LHCN-M2 (cell line): ENCODE results near the gene PDZD2. TPM values are rescaled to one million over a fixed set of nuclear protein-coding genes. Genes with fewer than 3 reads are reported as not detected.
A peak's percentile ranks its signal among the peaks of the same experiment; 100 is the strongest.
"Not testable (repeated sequence)": the region's sequence is repeated elsewhere in the genome, so short reads cannot be mapped to it uniquely, and the experiment has no call there.

Source experiments
- DNase-seq: peaks from one replicate; pipeline ENCODE4 v3.0.0-alpha.2; 2012; ENCODE audit warnings: low read depth
- total RNA-seq: library from RNA; depleted of rRNA; stranded (reverse); fragments of >200 nt; gene quantifications from 2 replicates; pipeline ENCODE4 v1.2.3, GENCODE V29; 2014

PDZD2 gene
- total RNA-seq, 1 experiment from 2014 or later, result not detected

- no peak for DNase-seq
Observed at GRCh38 chr5:31688515-31689092, 49.7 kb downstream of the PDZD2 start.

GRCh38 chr5:31691408-31691807 is 52.5 kb downstream of the PDZD2 start:
- DNase-seq, result not testable (repeated sequence)

GRCh38 chr5:31692561-31693221 is 53.8 kb downstream of the PDZD2 start:
- DNase-seq, result no peak

DNA sequence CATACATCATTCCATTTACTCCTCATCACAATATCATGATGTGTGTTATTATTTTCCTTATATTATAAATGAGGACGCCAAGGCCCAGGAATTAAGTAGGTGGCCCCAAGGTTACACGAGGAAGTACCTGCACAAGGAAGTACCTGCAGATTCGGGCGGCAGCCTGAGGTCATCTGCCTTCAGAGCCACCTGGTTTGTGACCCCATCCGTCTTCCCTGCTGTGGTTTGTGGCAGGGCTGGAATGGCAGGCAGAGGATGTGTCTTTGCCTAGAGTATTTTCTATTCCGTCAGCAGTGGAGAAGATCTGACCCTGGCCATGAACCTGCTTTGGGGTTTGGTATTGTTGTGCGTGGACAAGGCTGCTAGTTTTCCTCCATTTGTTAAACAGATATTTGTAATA is 59.7 kb downstream of the PDZD2 start:
- DNase-seq, result no peak

- no peak for DNase-seq
Observed at GRCh38 chr5:31701642-31702299, 62.8 kb downstream of the PDZD2 start.

GRCh38 chr5:31702712-31703111 is 63.8 kb downstream of the PDZD2 start:
- DNase-seq, result no peak

- DNase-seq, result no peak
Observed at GRCh38 chr5:31703757-31704156, 64.8 kb downstream of the PDZD2 start.

DNA sequence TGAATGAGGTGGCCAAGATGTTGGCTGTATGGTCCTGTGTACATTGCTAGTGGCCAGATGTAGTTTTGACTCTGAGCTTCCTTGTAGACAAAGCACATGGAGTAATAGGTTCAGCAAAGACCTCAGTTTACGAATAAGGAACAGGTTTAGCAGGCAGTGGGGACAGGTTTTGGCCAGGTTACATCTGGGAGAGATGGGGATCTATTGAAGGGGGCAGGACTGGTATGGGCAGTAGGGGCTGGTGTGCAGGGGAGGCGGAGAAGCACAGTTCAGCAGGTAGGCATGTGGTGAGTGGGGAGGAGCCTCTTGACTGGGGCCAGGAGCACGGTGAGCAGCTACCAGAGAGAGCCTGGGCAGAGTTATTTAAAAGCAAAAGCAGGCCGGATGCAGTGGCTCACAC is 67.3 kb downstream of the PDZD2 start:
- DNase-seq, result no peak

GRCh38 chr5:31707329-31707728 is 68.4 kb downstream of the PDZD2 start:
- DNase-seq, result no peak

DNA sequence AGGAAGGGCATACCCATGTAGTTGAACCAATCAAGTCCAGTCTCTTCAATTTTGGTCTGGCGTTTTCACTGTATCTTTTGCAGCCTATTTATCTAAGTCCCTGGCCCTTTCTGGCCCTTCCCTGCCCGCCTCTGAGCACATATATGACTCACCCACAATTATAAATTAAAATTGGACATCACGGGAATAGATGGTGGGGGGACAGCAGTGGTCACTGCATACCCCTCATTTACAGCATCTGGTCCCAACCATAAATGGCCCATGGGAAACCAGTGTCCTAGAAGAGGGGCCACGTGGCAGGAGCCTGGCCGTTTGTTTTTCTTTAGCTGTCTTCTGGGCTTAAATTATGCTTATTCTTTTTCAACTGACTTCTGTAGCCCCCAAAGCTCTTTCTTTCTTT is 69.2 kb downstream of the PDZD2 start:
- DNase-seq, result no peak

DNA sequence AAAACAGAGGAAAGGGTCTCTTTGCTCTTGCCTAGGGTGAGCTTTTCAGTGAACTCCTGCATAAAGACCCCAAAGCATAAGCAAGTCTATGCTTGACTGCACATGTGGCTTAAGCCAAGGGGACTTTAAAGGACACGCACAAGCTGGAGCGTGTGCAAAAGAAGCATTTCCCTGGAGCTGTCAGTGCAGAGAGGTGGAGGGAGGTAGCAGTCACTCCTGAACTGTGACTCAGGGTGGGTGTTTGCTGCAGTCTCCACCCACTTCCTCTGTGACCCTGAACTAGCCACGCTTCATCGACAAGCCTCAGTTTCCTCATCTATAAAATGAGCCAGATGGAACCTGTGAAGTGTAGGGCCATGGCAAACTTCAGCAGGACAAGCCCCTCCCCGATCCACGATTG is 72.4 kb downstream of the PDZD2 start:
- DNase-seq, result no peak

DNA sequence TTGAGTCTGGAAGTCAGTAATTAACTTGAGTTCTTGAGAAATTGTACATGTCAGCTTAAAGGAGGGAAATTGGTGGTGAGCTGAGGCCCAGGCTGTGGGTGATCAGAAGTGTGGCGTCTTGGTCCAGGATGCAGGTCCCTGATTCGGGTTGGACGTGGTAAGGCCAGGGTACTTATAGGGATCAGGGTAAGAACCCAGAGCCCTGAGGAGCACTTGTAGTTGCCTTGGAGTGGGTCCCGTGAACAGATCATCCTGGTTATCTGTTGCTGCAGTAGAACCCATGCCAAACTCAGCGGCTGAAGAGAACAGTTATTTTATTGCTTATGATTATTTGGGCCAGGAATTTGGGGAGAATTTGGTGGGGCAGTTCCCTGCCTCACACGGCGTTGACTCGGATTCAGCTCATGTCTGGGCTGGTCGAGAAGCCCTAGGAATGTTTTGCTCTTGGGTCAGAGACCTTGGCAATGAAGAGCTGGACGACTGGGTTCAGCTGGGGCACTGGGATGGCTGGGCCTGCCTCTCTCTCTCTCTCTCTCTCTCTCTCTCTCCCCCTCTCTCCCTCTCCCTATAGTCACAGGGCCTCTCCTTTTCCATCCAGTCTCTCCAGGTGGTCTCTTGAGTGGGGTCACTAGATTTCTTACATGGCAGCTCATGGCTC is 73.1 kb downstream of the PDZD2 start:
- no peak for DNase-seq

DNA sequence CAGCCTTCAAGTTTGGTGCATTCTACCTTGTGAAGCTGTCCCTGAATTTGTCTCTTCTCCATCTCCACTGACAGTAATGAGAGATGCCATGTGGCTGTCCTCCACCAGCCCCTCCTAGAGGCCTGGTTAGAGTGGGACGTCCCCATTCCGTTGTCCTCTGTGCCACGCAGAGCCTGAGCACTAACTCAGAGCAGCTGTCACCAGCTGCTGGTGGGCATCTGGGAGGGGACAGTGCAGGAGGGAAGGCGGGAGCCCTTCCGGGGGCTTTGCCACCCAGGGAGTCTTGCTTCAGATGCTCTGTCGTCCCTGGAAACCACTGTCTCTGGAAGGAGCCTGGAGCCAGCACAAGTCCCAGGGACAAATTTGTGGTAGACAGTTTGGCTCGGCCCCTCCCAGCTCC is 78.6 kb downstream of the PDZD2 start:
- DNase-seq, result no peak

DNA sequence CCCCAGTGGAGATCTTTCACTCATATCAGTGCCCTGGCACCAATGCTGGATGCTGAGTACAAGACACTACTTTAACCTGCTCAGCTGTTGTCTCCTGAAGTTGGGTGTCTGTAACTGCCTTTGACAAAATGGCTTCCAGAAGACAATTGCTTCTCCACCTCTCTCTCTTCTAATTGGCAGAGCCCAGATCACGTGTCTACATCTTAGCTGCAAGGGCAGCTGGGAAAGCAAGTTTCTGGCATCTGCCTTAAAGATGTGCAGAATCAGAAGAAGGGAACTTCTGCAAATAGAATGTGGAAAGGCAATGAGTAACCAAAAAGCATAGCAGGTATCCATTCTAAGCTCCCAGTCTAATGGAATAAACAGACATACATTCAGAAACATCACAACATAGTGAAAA is 81.1 kb downstream of the PDZD2 start:
- no peak for DNase-seq

GRCh38 chr5:31720811-31721345 is 81.9 kb downstream of the PDZD2 start:
- DNase-seq, result no peak

GRCh38 chr5:31722111-31722510 is 83.2 kb downstream of the PDZD2 start:
- no peak for DNase-seq

DNA sequence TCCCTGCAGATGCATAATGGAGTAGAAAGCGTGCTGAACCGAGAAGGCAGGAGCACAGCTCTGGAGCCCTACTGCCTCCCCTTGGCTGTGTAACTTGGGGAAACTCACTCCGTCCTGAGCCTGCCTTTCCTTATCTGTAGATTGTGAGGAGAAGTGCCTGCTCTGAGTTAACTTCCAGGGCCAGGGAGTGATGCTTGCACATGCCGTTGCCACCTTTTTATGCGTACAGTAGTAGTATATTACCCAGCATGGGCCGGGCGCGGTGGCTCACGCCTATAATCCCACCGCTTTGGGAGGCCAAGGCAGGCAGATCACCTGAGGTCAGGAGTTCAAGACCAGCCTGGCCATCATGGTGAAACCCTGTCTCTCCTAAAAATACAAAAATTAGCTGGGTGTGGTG is 87.1 kb downstream of the PDZD2 start:
- no peak for DNase-seq

GRCh38 chr5:31726952-31727351 is 88.0 kb downstream of the PDZD2 start:
- no peak for DNase-seq

DNA sequence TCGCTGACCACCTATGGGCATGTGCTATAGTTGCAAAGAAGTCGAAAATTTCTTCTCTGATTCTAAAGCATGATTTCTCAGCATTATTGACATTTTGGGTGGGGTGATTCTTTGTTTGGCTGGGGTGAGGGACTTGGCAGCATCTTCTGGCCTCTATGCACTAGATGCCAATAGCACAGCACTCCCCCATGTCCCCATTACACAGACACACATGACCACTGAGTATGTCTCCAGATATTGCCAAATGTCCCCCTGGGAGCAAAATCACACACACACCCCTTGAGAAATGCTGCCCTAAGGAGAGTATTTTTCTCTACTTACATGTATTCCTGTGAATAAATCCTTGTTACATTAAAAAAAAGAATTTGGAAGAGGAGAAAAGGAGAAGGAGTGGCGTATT is 89.1 kb downstream of the PDZD2 start:
- no peak for DNase-seq

DNA sequence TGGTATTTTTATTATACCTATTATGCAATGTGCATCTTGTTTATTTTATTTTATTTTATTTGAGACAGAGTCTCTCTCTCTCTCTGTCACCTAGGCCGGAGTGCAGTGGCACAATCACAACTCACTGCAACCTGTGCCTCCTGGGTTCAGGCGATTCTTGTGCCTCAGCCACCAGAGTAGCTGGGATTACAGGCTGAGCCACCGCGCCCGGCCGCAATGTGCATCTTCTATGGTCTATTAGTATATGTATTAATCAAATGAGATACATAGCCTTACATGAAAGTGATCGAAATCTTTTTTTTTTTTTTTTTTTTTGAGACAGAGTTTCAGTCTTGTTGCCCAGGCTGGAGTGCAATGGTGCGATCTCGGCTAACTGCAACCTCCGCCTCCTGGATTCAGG is 89.9 kb downstream of the PDZD2 start:
- not testable (repeated sequence) for DNase-seq

DNA sequence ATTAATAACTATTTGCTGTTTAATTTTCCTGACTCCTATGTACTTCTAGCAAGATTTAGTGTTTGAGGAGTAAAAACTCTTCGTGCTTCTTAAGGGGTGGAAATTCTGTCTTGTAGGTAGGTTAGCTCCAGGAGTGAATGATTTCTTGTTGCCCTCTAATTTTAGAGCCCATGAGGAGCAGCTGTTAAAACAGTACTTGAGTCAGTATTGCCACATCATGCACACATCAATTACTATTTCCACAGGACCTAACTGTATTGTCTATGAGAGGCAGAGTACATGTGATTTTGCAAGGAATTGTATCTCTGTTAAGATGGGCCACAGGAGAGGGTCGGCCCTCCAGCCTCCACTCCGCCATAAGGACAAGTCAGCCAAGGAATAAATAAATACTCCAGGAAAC is 91.2 kb downstream of the PDZD2 start:
- DNase-seq, result peak; percentile 11

GRCh38 chr5:31731016-31731415 is 92.1 kb downstream of the PDZD2 start:
- peak; percentile 4 for DNase-seq
